ENCODE data around the gene CATSPERD.

- TF ChIP-seq CTCF (conservative IDR thresholded peaks at IDR 0.05) (no peak), EZH2 (IDR thresholded peaks at IDR 0.05; ENCODE audit: low read depth) (no peak)
Observed at GRCh38 chr19:5674714-5675113, 45.7 kb upstream of the CATSPERD start.
